ENCODE results near the gene TRIM31. TPM values are rescaled to one million over a fixed set of nuclear protein-coding genes. Genes with fewer than 3 reads are reported as not detected.

Gene TRIM31
- total and polyA plus RNA-seq, 2 of the 4 experiments (the other 2 are of a cell fraction) = not detected

DNA sequence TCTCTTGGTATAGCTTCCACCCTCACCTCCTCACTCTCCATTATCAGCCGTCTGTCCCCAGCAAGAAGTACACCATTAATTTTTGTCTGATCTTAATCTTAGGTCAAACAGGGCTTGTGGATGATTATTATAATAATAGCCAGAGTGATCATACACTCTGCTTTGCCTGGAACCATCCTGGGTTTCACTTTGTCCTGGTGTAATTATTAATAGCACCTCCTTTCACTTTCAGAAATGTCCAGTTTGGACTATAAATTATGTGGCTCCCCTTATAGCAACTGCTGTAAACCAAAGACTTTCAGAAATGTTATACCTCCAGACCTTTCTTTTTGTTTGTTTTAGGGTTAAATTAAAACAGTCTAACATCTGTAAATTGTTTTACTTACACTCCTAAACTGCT is 951 bp upstream of the TRIM31 start:
- Histone ChIP-seq H3K9me1 (ENCODE audit: insufficient read depth, low read length) (no peaks in the 10 kb centered on the region), H3K56ac (ENCODE audit: extremely low read depth, insufficient read depth, low read length) (no peak overlapping the region), H3K18ac (ENCODE audit: low read depth, low read length) (no peak overlapping the region), H4K20me1 (ENCODE audit: insufficient read depth, low read length) (no peaks in the 10 kb centered on the region), H3K27ac (ENCODE audit: insufficient read depth, low read length) (no peak overlapping the region), H3K79me1 (ENCODE audit: low read depth in 1 of 2, low read length in 2 of 2) (no peaks in the 10 kb centered on the region), H4K91ac (ENCODE audit: insufficient read depth, low read depth, low read length) (no peak overlapping the region), H2AFZ (replicated peaks; ENCODE audit: low read length, poor library complexity) (no peak overlapping the region), H2BK20ac (ENCODE audit: low read depth, low read length) (no peak overlapping the region), H3K4me2 (ENCODE audit: low read depth, low read length) (no peak overlapping the region), H2AK9ac (replicated peaks; ENCODE audit: low read depth, low read length, poor library complexity) (no peak overlapping the region), H2BK120ac (ENCODE audit: low read depth, low read length) (no peak overlapping the region), H3K4me1 (ENCODE audit: control insufficient read depth, insufficient read depth, low read length) (no peaks in the 10 kb centered on the region), H4K5ac (ENCODE audit: low read depth, low read length) (no peak overlapping the region), H3K4ac (ENCODE audit: low read depth, low read length) (no peak overlapping the region), H3K27me3 (ENCODE audit: control insufficient read depth, insufficient read depth, low read length) (peaks cover 43% of the 10 kb centered on the region), H3K9ac (ENCODE audit: low read depth, low read length) (no peak overlapping the region), H3K9me3 (ENCODE audit: control insufficient read depth, insufficient read depth, low read length) (peaks cover 2% of the 10 kb centered on the region; the same call in 1 of the 2 replicates), H2BK5ac (ENCODE audit: low read depth, low read length, poor library complexity, severe bottlenecking) (no peak overlapping the region), H2AK5ac (ENCODE audit: low read depth, low read length) (no peak overlapping the region), H3K36me3 (ENCODE audit: control insufficient read depth, insufficient read depth, low read length) (no peaks in the 10 kb centered on the region), H3K14ac (replicated peaks; ENCODE audit: low read depth, low read length) (no peak overlapping the region), H3K23ac (ENCODE audit: low read depth, low read length) (no peak overlapping the region), H4K8ac (ENCODE audit: low read depth in 2 of 2, low read length in 2 of 2) (no peak overlapping the region), H2BK15ac (ENCODE audit: low read depth, low read length) (no peak overlapping the region), H3K4me3 (ENCODE audit: insufficient read depth, low read depth, low read length) (no peak overlapping the region)
- no TSS peak for BruUV-seq (replicated peaks)
- no peak for DNase-seq
- in situ Hi-C loops (cut with MboI; ENCODE audit: low sequenced_read_pairs) (no loop called here), intact Hi-C loops (cut with micrococcal nuclease) (no loop called here), dilution Hi-C loops (cut with HindIII; ENCODE audit: low sequenced_read_pairs, unreplicated experiment) (no loop called here)
- ChIA-PET POLR2A (ENCODE audit: unreplicated experiment) (no interaction called here), CTCF (no interaction called here)
- no peak for TF ChIP-seq CHD1 (IDR thresholded peaks at IDR 0.05; ENCODE audit: low read depth, low read length)
- TF ChIP-seq BHLHE40 (IDR thresholded peaks at IDR 0.05; ENCODE audit: low read depth, low read length) = no peak
- no peak for TF ChIP-seq NFE2L2 (IDR thresholded peaks at IDR 0.05; ENCODE audit: low read depth, low read length)
- no peak for TF ChIP-seq FOS (IDR thresholded peaks at IDR 0.05; ENCODE audit: low read depth, low read length)
- no peak for TF ChIP-seq ELK1 (IDR thresholded peaks at IDR 0.05; ENCODE audit: borderline replicate concordance, low read depth, low read length)
- no peak for TF ChIP-seq RFX5 (IDR thresholded peaks at IDR 0.05; ENCODE audit: low read depth, low read length)
- TF ChIP-seq CEBPB (IDR thresholded peaks at IDR 0.05; ENCODE audit: low read depth, low read length) = no peak
- no peak for TF ChIP-seq SMC3 (IDR thresholded peaks at IDR 0.05; ENCODE audit: low read depth, low read length)
- TF ChIP-seq POLR2A (IDR thresholded peaks at IDR 0.05; ENCODE audit: low read depth, low read length) = no peak
- TF ChIP-seq RCOR1 (IDR thresholded peaks at IDR 0.05; ENCODE audit: insufficient replicate concordance, low read length) = no peak
- TF ChIP-seq, protein P1, sequence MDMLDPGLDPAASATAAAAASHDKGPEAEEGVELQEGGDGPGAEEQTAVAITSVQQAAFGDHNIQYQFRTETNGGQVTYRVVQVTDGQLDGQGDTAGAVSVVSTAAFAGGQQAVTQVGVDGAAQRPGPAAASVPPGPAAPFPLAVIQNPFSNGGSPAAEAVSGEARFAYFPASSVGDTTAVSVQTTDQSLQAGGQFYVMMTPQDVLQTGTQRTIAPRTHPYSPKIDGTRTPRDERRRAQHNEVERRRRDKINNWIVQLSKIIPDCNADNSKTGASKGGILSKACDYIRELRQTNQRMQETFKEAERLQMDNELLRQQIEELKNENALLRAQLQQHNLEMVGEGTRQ (IDR thresholded peaks at IDR 0.05; ENCODE audit: low read depth, low read length) = no peak
- no peak for ATAC-seq (ENCODE audit: low read depth)
- no CpG with 5 or more reads among the region's 1 CpG for WGBS, 2 experiments (ENCODE audit: extremely low coverage in 2 of 2, insufficient read length in 1 of 2)
